HG02970 (cell line): ENCODE data around the gene PLEKHG3.
"Not testable (repeated sequence)": the region's sequence is repeated elsewhere in the genome, so short reads cannot be mapped to it uniquely, and the experiment has no call there.

Source experiments
- ATAC-seq: cut with Tn5 transposase; IDR thresholded peaks from one replicate; pipeline ENCODE4 v1.9.1; 2021; ENCODE audit warnings: mild to moderate bottlenecking, moderate library complexity, moderate number of reproducible peaks; ENCODE audit not compliant: unreplicated experiment, low FRiP score

PLEKHG3 gene

DNA sequence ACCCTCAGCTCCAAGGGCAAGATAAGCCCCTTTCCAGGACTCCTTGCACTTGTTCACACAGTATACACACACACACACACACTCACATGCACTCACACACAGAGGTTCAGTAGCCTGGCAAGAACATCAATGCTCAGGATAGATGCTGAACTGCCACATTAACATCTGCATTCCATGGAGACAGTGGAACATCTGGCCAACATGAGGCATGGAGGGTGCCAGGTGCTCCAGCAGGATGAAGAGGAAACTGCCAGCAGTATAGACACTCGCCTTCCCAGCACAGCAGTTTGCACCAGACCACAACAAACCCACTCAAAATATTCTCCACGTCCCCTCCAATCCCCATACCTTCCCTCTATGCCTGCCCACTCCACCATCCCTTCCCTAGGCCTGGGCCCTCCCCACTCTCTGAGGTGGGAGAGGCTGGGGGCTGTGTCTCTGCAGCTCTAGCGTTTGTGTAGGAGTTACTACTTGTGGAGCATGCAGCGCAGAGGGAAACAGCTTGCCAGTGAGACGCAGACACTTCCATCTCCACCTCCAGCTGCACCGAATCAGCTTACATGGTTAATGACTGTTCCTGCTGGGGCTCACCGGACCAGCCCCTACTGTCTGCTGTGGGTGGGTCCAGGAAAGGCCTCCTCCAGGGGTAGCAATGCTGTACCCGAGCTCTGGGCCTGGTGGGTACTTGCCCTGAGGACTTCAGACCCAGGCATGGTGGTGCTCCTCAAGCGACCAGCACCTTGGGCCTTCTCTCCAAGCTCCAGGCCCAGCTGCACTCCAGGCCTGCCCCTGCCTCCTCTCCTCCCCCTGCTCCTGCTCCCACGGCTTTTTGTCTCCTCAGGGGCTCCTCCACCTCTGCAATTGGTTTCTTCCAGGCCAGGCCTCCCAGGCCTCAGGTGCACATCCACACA, 18.6 kb upstream of the PLEKHG3 start:
- ATAC-seq = no peak

GRCh38 chr14:64686282-64686615, 18.0 kb upstream of the PLEKHG3 start:
- ATAC-seq = no peak

GRCh38 chr14:64688031-64688430, 16.2 kb upstream of the PLEKHG3 start:
- no peak for ATAC-seq

GRCh38 chr14:64688811-64689281, 15.4 kb upstream of the PLEKHG3 start:
- no peak for ATAC-seq

GRCh38 chr14:64689289-64689688, 14.9 kb upstream of the PLEKHG3 start:
- ATAC-seq = no peak

DNA sequence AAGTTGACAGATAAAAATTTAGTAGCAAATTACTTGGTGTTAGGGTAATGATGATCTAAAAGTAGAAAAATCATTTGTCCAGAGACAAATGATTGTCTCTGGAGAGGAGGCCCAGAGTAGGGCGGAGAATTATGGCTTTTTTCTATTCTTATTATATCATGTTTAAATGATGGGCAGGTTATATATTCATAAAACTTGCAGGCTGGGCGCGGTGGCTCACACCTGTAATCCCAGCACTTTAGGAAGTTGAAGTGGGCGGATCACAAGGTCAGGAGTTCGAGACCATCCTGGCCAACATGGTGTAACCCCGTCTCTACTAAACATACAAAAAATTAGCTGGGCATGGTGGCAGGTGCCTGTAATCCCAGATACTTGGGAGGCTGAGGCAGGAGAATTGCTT, 13.6 kb upstream of the PLEKHG3 start:
- not testable (repeated sequence) for ATAC-seq

- ATAC-seq = no peak
Measured at GRCh38 chr14:64691376-64691775, 12.8 kb upstream of the PLEKHG3 start.

DNA sequence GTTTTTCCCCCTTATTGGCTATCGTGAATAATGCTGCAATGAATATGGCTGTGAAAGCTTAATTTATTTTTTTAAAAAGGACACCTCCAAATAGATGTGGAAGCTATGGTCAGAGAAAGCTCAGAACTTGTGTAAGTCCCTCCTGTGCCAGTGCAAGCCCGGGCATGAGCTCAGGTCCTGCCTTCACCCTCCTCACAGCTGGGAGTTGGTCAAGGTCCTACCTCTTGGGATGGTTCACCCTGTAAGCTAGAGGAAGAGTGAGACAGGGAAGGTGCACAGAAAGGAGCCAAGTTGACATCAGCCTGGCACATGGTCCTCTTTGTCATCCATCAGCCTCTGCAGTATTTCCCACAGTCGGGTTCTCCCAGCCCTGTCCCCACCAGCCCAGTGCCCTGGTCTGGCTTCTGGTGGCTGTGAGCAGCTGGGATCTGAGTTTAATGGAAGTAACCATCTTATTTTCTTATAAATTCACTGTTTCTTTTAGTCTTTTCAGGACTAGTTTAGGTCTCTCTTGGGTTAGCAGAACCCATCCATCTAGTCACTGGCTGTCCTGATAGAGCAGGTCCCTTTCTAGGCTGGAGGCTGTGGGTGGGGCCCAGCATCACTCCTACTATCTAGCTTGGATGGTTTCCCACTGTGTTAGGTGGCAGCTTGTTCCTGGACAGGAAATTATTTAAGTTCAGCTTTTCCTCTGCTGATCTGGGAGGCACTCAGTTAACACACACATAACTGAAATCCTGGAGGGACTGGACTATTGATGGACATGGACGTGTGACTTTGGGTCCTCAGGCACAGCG, 11.8 kb upstream of the PLEKHG3 start:
- no peak for ATAC-seq

- ATAC-seq = no peak
Measured at GRCh38 chr14:64692986-64693809, 11.0 kb upstream of the PLEKHG3 start.

DNA sequence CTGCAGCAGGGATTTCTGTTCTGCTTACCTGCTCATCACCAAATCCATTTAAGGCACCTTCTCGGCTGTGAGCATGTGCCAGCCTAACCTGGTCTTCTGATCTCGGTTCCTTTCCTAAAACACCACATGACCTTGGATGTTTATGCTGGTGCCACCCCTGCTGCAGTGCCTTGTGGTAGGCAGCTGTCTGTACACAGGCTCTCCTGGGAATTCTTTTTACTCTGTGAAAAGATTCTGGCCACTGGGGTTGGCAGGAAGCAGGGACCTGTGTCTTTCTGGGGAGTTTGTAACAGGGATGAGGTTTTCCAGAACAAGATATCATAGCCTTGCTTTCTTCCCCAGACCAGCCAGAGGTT, 10.4 kb upstream of the PLEKHG3 start:
- ATAC-seq = no peak

GRCh38 chr14:64695071-64695470, 9.2 kb upstream of the PLEKHG3 start:
- no peak for ATAC-seq

DNA sequence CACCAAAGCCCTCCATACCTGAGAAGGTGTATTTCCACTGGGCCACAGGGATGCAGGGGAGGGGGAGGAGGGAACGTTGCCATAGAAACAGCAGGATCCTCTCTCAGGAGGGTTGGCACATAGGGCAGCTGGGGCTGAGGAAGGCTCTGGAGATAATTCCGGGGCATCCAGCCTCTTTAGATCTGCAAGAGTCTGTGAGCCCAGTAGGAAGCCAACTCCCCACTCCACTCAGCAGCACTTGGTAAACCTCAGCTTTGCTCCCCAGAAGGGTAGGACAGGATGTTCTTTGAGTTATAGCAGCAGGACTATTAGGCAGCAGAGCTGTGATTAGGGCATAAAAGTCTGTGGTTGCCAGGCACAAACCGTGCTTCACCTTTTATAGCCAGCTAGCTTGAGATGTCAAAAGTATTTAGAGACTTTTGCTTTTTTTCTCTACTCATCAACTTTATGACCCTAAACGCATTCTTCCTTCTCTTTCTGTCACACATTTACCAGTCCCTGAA, 7.8 kb upstream of the PLEKHG3 start:
- ATAC-seq = no peak

DNA sequence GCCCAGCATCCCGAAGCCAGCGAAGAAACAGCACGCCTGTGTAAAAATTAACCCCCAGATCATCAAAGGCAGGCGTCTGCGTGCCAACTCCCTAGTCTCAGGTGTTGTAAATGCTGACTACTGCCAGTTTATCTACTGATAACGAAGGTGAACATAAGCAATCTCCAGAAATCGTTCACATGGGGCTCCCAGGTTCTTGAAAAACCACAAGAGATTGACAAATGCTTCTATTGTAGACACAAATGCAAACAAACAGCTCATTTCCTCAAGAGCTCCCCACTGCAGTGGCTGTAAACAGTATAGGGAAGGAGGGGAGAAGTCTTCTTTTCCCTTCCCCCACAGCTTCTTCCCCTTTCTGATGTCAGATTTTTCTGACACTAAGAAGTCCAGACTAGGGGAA, 5.3 kb upstream of the PLEKHG3 start:
- ATAC-seq = no peak

DNA sequence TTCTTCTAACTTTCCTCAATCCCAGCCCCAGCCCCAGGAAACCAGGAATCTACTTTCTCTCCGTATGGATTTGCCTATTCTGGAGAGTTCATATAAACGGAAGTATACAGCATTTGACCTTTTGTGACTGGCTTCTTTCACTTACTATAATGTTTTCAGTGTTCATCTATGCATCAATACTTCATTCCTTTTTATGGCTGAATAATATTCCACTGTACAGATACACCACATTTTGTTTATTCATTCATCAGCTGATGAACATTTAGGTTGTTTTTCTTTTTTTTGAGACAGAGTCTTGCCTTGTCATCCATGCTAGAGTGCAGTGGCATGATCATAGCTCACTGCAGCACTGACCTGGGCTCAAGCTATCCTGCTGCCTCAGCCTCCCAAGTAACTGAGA, 3.9 kb upstream of the PLEKHG3 start:
- no peak for ATAC-seq

DNA sequence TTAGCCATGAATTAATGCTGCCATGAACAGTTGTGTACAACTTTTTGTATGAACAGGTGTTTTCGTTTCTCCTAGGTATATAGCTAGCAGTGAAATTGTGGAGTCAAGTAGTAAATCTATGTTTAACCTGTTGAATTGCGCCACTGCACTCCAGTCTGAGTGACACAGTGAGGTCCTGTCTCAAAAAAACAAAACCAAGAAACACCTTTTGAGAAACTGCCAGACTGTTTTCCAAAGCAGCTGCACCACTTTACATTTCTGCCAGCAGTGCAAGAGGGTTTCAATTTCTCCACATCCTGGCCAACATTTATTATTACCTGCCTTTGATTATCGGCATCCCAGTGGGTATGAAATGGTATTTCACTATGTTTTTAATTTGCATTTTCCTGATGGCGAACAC, 3.3 kb upstream of the PLEKHG3 start:
- no peak for ATAC-seq

- no peak for ATAC-seq
Measured at GRCh38 chr14:64701660-64702059, 2.6 kb upstream of the PLEKHG3 start.

DNA sequence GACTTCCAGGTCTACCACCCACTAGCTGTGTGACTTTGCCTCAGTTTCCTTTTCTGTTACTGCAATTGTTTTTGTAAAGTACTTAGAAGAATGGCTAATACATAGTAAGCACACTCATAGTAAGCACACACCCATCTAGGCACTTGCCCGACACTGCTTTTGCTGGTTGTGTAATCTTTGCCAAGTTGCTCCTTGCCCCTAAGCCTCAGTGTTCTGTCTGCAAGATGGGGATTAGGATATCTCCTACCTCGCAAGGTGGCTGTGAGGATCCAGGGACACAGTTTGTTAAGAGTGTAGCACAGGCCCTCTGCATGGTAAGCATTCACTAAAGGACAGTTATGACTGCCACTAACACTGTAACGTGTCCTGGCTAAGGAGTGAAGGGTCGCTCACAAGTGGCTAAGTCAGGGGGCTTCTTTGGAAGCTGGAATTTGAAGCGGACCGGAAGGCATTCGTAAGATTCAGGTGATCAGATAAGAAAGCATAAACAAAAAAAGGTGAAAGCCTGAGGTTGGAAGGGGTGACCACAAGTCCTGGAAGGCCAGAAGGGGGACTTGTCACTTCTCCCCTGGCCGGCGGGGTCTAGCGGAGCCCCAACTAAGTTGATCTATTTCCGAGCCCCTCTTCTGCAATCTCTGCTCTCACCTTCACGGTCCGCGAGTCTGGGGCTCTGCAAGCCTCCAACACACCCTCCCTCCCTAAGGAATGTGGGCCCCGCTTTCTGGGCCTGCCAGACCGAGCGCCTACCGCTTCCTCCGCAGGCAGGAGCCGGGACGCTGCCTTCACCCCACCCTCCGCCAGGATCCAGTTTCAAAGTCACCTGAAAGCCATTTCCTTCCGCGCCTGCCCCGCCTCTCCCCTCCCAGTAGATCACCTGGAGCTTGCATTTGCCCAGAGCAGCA, 1.5 kb upstream of the PLEKHG3 start:
- no peak for ATAC-seq

DNA sequence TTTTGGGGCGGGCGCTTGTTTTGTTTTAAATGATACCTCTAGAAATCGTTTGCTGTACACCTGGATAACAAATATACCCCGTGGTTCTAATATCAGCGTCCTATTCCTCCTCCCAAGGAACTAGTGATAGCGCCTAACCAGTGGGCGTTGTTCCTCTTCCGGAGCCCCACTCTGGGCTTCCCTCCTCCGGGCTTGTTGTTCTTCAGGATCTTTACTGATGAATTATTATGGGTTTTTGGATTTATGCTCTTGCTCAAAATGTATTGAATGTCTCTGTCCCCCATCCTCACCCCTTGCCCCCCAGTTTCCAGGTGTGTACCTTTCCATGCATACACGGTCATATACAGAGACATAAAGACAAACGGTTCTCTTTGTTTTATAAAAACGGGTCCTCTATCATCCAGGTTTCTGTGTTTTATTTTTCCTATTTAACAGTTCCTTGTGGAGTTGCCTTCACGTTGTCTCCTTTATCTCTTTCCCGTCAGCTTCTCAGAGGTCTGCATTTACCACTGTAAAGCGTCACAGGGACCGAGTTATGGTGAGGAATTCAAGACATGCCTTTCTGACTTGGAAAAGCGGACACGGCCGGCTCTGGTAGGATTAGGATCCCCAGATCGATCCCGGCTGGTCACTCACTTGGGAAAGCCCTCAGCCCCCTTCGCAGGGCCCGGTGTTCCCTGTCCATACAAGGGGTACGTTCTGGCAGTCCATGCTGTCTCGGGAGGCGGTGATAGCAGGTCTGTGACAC, 655 bp upstream of the PLEKHG3 start:
- no peak for ATAC-seq
